HG03025 (cell line): ENCODE results near the gene PLK5.
"Not testable (repeated sequence)": the region's sequence is repeated elsewhere in the genome, so short reads cannot be mapped to it uniquely, and the experiment has no call there.

Experiments
- ATAC-seq: cut with Tn5 transposase; IDR thresholded peaks from one replicate; pipeline ENCODE4 v1.9.1; 2021; ENCODE audit warnings: mild to moderate bottlenecking, moderate library complexity; ENCODE audit not compliant: unreplicated experiment, low FRiP score

PLK5 gene

GRCh38 chr19:1491114-1491848 lies 32.6 kb upstream of the PLK5 start, which contains the start of gene REEP6:
TSS of gene REEP6 (plus strand) at chr19:1491181. CDS start at chr19:1491270, 89 bp downstream.
- ATAC-seq: no peak

- no peak for ATAC-seq
These were observed 32.1 kb upstream of the PLK5 start for GRCh38 chr19:1491849-1492170.

- no peak for ATAC-seq
These were observed 31.3 kb upstream of the PLK5 start for GRCh38 chr19:1492474-1493006.

- ATAC-seq: no peak
These were observed 29.6 kb upstream of the PLK5 start for GRCh38 chr19:1494115-1494815.

GRCh38 chr19:1495051-1495798 lies 28.7 kb upstream of the PLK5 start:
- no peak for ATAC-seq

GRCh38 chr19:1495799-1496713 lies 27.8 kb upstream of the PLK5 start:
- ATAC-seq: no peak

- no peak for ATAC-seq
These were observed 26.9 kb upstream of the PLK5 start for GRCh38 chr19:1496714-1497577.

- no peak for ATAC-seq
These were observed 26.2 kb upstream of the PLK5 start for GRCh38 chr19:1497578-1498235.

- not testable (repeated sequence) for ATAC-seq
These were observed 24.6 kb upstream of the PLK5 start for GRCh38 chr19:1499231-1499630.

GRCh38 chr19:1501200-1501595 lies 22.7 kb upstream of the PLK5 start:
- no peak for ATAC-seq

- no peak for ATAC-seq
These were observed 21.3 kb upstream of the PLK5 start for GRCh38 chr19:1502433-1503088.

- no peak for ATAC-seq
These were observed 20.6 kb upstream of the PLK5 start for GRCh38 chr19:1503089-1503924.

GRCh38 chr19:1503925-1504773 lies 19.7 kb upstream of the PLK5 start:
- ATAC-seq: no peak

- ATAC-seq: no peak
These were observed 18.9 kb upstream of the PLK5 start for GRCh38 chr19:1505012-1505411.

- no peak for ATAC-seq
These were observed 17.6 kb upstream of the PLK5 start for GRCh38 chr19:1505991-1506881.
